Esophagus mucosa (tissue), 1 donor: ENCODE results near the gene NAA16. TPM values are rescaled to one million over a fixed set of nuclear protein-coding genes. Genes with fewer than 3 reads are reported as not detected.
A peak's percentile ranks its signal among the peaks of the same experiment; 100 is the strongest.
"Not testable (repeated sequence)": the region's sequence is repeated elsewhere in the genome, so short reads cannot be mapped to it uniquely, and the experiment has no call there.

ENCODE experiments used
- ATAC-seq: fragments of 200-7000 bp; cut with Tn5 transposase; one replicate; pipeline ENCODE4 v1.9.1; 2020
- total RNA-seq: library from RNA; stranded (reverse); gene quantifications from one replicate; pipeline ENCODE4 v1.2.4, GENCODE V29; 2023
- donor health status: DM: yes; HTN: yes; CAD: no.

NAA16 gene
- 9.6 TPM for total RNA-seq

DNA sequence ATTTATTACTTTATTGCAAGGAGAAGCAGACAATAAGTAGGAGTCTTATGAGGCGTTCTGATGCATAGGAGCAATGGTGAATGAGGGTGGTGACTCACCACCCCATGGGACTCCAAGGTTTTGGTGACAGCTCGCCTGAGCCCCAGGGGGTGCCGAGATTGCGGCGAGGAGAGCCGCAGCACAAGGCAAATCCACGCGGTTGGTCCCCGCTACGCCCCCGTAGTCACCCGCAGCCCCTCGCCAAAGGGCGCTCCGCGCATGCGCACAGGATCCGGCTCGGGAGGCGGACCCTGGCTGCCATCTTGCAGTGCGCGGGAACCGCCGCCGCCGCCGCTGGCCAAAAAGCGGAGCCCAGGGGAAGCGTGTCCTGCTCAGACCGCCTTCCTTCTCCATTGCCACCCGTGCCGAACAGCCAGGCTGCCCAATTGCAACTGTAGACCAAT lies at the start of gene NAA16:
TSS of gene NAA16 (plus strand) at position 305 of the 443 bp plus-strand sequence. CDS start 262 bp downstream, outside the sequence.
- peak; percentile 84 for ATAC-seq

GRCh38 chr13:41263261-41263971 lies 47.7 kb upstream of the NAA16 start, which contains the start of gene MTRF1:
Gene MTRF1 (minus strand): TSS chr13:41263576. CDS start chr13:41260907, 2,669 bp downstream.
- peak; percentile 83 for ATAC-seq

DNA sequence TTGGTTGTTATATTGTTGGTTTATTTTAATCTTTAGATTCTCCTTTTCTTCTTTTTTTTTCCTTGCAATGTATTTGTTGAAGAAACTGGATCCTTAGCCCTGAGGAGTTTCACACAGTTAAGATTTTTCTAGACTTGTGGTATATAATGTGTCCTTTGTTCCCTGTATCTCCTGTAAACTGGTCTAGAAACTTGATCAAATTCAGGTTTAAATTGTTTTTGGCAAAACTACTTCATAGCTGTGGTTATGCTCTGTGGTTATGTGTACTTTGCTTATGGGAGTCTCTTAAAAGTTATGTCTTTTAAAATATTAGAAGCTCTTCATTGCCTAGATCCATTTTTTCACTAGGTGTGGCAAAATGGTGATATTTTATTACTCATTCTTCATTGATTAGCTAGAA lies 44.0 kb upstream of the NAA16 start:
- no peak for ATAC-seq

DNA sequence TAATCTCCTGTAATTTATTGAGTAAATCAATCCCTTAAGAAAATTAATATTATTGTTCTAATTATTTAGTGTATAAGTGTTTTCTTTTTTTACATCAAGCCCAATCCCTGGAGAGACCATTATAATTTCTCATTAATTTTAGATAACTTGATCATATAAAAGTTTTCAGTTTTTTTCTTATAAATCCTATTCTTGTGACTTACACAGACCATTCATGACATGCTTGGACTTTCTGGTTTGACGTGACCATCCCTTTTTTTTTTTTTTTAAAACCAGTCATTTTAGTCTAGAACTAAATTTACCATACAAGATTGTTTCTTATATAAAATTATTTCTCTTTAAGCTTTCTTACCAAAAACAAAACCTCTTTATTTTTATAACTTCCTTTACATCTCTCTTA lies 42.3 kb upstream of the NAA16 start:
- ATAC-seq, result no peak

DNA sequence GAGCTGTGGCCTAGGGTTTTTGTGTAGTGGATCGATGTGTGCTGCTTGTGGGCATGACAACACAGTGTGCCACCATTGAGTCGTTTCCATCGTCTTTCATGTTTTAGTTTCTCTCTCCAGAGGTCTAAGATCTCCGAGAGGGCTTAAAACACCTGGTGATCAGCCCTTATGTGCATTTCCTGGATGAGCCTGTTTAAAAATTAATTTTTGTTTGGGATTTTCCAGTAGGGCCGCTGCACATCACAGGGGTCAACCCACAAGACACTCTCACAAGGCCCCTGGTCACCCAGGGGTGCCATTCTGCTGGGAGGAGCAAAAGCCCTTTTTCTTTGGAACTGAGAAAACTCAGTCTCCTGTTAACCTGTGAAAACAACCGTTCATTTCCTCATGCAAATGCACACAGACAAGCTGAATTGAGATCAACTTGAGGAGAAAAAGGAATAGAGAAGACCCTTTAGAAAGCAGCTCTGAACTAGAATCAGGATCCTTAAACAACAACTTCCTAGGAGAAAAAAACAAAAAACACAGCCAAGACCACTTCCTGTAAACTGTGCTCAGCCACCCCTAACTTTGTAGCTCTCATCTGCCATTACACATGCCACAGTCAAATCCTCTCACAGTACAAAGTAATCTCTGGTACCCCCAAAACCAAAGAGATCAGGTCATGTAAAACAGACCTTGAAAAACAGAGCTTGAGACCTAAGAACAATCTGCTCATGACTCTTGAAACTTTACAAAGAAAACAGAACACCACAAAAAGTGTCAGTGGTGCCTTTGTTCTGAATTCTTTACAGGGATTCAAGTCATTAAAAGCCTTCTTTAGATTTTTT lies 39.4 kb upstream of the NAA16 start:
- no peak for ATAC-seq

GRCh38 chr13:41273831-41274441 lies 37.1 kb upstream of the NAA16 start:
- ATAC-seq, result no peak

GRCh38 chr13:41274881-41275280 lies 36.2 kb upstream of the NAA16 start:
- ATAC-seq, result no peak

DNA sequence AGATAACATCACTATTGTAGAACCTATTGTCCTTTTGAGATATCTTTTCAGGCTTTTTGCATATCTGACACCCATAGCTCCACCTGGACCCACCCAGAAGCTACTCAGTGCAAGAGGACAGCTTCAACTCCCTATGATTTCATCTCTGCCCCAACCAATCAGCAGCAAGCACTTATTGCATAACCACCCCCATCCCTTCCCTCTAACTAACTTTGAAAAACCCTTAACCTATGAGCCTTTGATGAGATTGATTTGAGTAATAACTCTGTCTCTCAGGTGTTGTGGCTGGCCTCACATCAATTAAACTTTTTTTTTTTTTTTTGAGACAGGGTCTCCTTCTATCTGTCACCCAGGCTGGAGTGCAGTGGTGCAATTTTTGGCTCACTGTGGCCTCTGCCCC lies 34.2 kb upstream of the NAA16 start:
- ATAC-seq, result no peak

GRCh38 chr13:41279156-41279555 lies 31.9 kb upstream of the NAA16 start:
- ATAC-seq, result not testable (repeated sequence)

DNA sequence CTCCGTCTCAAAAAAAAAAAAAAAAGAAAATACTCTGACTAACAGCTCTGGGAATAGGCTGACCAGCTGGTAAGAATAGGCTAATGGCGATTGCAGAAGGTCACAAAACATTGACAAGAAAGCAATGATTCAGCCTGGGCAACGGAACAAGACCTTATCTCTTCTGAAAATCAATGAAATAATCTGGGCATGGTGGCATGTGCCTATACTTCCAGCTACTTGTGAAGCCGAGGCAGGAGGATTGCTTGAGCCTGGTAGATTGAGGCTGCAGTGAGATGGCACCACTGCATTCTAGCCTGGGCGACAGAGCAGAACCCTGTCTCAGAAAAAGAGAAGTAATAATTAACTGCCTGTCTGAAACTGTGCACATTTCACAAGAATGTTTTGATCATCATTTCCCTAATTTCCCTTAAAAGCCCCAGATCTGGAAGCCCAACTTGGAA lies 28.9 kb upstream of the NAA16 start:
- no peak for ATAC-seq

DNA sequence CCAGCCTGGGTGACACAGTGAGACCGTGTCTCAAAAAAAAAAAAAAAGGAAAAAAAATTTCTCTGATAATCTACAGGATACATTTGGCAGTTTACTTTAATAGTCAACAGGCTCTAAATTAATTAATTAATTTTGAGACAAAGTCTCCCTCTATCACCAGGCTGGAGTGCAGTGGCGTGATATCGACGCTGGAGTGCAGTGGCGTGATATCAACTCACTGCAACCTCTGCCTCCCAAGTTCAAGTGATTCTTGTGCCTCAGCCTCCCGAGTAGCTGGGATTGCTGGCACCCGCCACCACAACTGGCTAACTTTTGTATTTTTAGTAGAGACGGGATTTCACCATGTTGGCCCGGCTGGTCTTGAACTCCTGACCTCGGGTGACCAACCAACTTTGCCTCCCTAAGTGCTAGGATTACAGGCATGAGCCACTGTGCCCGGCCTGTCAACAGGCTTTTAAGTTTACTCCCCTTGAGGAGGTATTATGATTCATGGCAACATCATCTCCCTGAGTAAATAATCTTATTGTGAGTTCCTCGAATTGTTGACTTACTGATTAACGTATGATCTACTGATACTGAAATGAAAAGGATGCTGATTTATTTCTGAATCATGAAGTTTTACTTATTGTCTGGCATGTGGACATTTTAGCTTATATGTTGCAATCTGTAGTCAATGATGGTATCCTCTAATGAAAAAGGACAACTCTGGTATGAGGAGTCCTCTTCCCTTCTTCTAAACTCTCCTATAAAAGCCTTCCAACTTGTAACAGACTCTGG lies 26.4 kb upstream of the NAA16 start:
- ATAC-seq, result peak; percentile 98

DNA sequence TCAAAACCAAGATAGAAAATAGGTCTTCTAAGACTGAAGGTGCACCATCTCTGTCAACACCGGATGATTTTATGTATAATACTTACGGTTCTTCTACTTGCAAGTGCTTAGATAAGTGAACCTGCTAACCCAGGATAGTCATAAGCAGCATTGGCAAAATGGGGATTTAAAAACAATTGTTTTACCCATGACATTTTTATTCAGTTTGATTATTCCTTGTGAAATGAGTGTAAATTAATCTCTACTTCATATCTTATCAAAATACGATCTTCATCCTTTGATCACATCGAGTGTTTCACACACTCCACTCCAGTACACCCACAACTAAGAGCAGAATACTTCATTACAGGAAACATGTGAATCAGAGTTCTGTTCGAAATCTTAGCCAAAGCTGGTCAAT lies 24.7 kb upstream of the NAA16 start:
- no peak for ATAC-seq

DNA sequence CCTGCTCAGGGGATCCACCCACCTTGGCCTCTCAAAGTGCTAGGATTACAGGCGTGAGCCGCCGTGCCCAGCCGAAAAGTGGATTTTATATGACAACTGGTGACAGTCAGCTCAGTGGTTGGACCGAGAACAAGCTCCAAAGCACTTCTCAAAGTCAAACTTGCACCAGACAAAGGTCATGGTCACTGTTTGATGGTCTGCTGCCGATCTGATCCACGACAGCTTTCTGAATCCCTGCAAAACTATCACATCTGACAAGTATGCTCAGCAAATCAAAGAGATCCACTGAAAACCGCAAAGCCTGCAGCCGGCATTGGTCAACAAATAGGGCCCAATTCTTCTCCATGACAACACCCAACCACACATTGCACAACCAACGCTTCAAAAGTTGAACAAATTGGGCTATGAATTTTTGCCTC lies 21.6 kb upstream of the NAA16 start:
- ATAC-seq, result no peak

- no peak for ATAC-seq
These were observed 19.8 kb upstream of the NAA16 start for GRCh38 chr13:41291246-41291645.

- no peak for ATAC-seq
These were observed 17.8 kb upstream of the NAA16 start for GRCh38 chr13:41293272-41293671.

DNA sequence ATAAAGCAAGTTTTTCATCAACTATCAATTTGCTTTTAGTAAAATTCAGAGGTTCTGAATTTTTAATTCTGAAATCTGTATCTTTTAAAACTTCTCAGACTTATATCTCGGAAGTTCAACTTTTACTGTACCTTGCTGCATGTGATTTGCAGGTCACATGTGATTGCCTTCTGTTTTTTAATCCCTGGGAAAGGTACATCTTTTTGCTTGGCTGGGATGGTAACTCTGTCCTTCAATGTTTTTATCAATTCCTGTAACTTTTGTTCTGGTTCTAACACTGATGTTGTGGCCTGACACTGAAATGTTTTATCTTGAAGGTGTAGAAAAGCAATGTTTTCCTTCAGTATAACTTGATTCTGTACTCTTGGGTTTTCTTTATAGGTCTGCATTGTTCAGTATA lies 16.2 kb upstream of the NAA16 start:
- no peak for ATAC-seq

DNA sequence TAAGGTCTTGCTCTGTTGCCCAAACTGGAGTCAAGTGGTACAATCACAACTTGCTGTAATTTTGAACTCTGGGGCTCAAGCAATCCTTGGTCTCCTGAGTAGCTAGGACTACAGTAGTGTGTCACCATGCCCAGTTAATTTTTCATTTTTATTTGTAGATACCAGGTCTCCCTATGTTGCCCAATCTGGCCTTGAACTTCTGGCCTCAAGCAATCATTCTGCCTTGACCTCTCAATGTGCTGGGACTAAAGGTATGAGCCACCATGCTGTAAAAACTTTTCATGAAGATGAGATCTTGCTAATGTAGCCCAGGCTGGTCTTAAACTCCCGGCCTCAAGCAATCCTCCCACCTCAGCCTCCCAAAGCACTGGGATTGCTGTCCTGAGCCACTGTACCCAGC lies 15.1 kb upstream of the NAA16 start:
- no peak for ATAC-seq

- ATAC-seq, result no peak
These were observed 14.0 kb upstream of the NAA16 start for GRCh38 chr13:41296879-41297646.

DNA sequence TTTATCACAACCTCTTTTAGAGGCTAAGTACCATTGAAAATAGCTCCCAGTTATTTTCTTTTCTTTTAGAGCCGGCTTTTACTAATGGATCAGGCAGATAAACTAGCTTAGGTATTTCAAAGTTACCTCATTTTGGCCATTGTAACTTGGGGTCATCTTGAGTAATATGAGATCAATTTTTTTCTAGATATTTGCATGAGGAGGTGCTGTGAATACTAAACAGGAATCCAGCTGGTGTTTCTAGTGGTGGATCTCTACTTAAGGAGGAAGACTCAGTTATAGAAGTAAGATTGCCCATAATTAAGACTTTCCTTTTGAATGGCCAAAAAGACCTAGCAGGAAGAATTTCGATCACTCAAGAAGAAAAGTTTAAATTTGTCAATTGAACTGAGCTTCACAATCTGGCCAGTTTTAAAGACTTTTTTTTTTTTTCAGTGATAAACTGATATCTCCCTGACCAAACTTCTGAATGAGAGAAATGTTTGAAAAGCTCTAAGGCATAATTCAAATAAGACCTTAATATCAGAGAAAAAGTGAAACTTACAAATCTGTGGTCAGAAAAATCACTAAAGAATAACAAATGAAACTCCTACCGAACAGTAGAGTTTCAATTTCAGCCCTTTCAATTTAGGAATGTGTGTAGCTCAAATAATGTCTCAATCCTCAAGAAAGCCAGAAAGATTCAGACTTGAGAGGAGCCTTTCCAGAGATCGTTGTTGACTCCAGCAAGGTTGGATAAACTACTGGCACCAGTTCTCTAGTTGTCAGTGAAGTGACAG lies 11.6 kb upstream of the NAA16 start:
- ATAC-seq, result no peak

- peak; percentile 90 for ATAC-seq
These were observed 8.3 kb upstream of the NAA16 start for GRCh38 chr13:41302743-41303142.

DNA sequence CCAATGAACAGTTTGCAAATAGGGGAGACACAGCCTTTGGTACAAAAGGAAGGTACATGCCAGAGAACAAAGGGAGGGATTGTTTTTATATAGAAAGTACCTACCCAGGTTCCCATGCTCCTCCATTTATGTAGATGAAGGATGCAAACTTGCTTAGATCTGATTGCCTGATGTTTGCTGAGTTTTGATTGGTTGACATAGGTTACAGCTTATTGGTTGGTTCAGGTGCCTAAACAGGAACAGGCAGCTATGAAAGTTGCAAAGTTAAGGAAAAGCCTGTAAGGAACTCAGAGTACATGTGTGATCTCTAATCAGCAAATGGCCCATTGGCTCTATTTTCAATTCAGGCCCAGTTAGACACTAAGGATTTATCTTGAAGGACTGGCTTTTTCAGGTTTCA lies 6.5 kb upstream of the NAA16 start:
- no peak for ATAC-seq
